IMR-90 (cell line): ENCODE results near the gene RTL5.

ENCODE experiments used
- CTCF ChIP-seq: conservative IDR thresholded peaks from 2 replicates; pipeline ENCODE4 v1.5.1; 2012; ENCODE audit warnings: mild to moderate bottlenecking, low read depth, low read length, improper control_type of control experiment
- POLR2A ChIP-seq: IDR thresholded peaks from 2 replicates; pipeline ENCODE4 v1.6.1; 2012; ENCODE audit warnings: mild to moderate bottlenecking, low read depth, low read length

GRCh38 chrX:72094894-72095293 is 36.8 kb downstream of the RTL5 start:
- TF ChIP-seq POLR2A: no peak
- TF ChIP-seq CTCF: no peak
